HepG2 (cell line): ENCODE results near the gene C2orf15. TPM values are rescaled to one million over a fixed set of nuclear protein-coding genes. Genes with fewer than 3 reads are reported as not detected.
A peak's percentile ranks its signal among the peaks of the same experiment; 100 is the strongest.

ENCODE experiments used
- HNRNPLL ChIP-seq: fragments of 200-400 bp; formaldehyde crosslinking; IDR thresholded peaks from 2 replicates; pipeline ENCODE4 v1.6.1; 2017; ENCODE audit warnings: mild to moderate bottlenecking, low read depth, low read length; ENCODE audit not compliant: poor library complexity, severe bottlenecking
- JDP2 ChIP-seq: sonication (generic); formaldehyde crosslinking; IDR thresholded peaks from 2 replicates; pipeline ENCODE4 v1.8.1; 2022; ENCODE audit warnings: missing genetic modification reagents, borderline replicate concordance
- MAF1 ChIP-seq: sonication (generic); formaldehyde crosslinking; IDR thresholded peaks from 2 replicates; pipeline ENCODE4 v1.5.0; 2020; ENCODE audit warnings: missing genetic modification reagents, borderline replicate concordance
- RBM39 ChIP-seq: fragments of 200-400 bp; formaldehyde crosslinking; IDR thresholded peaks from one replicate; pipeline ENCODE4 v1.6.1; 2018; ENCODE audit warnings: antibody characterized with exemption, mild to moderate bottlenecking, low read depth, low read length; ENCODE audit not compliant: poor library complexity, severe bottlenecking
- REL ChIP-seq: sonication (generic); formaldehyde crosslinking; conservative IDR thresholded peaks from 2 replicates; pipeline ENCODE4 v1.8.0; 2022; ENCODE audit warnings: mild to moderate bottlenecking, missing genetic modification reagents, moderate library complexity
- RFX1 ChIP-seq: fragments of 450-650 bp; IDR thresholded peaks from 2 replicates; pipeline ENCODE4 v1.6.1; 2017
- SSRP1 ChIP-seq: IDR thresholded peaks from 2 replicates; pipeline ENCODE4 v1.6.1; 2016; ENCODE audit warnings: control low read depth
- ZFP37 ChIP-seq: sonication (generic); formaldehyde crosslinking; IDR thresholded peaks from 2 replicates; pipeline ENCODE4 v1.4.0; 2020; ENCODE audit warnings: missing genetic modification reagents, borderline replicate concordance
- ZNF263 ChIP-seq: sonication (generic); formaldehyde crosslinking; IDR thresholded peaks from 2 replicates; pipeline ENCODE4 v1.4.0; 2020; ENCODE audit warnings: missing genetic modification reagents
- ZNF367 ChIP-seq: sonication (generic); formaldehyde crosslinking; IDR thresholded peaks from 2 replicates; pipeline ENCODE4 v1.4.0; 2020; ENCODE audit warnings: missing genetic modification reagents, borderline replicate concordance
- ZNF383 ChIP-seq: sonication (generic); formaldehyde crosslinking; IDR thresholded peaks from 2 replicates; pipeline ENCODE4 v1.4.0; 2020; ENCODE audit warnings: missing genetic modification reagents, mild to moderate bottlenecking, borderline replicate concordance
- ZNF460 ChIP-seq: sonication (generic); formaldehyde crosslinking; IDR thresholded peaks from 2 replicates; pipeline ENCODE4 v1.5.1; 2020; ENCODE audit warnings: missing genetic modification reagents, mild to moderate bottlenecking, borderline replicate concordance
- ZSCAN12 ChIP-seq: sonication (generic); formaldehyde crosslinking; IDR thresholded peaks from 2 replicates; pipeline ENCODE4 v1.9.0; 2021; ENCODE audit warnings: mild to moderate bottlenecking, missing genetic modification reagents
- ZZZ3 ChIP-seq: sonication (generic); formaldehyde crosslinking; IDR thresholded peaks from 2 replicates; pipeline ENCODE4 v1.4.0; 2020; ENCODE audit warnings: missing genetic modification reagents, mild to moderate bottlenecking, borderline replicate concordance
- polyA plus RNA-seq, 8 experiments: library from polyadenylated mRNA; depleted of rRNA in 3 of 8; stranded (reverse) in 7 of 8; unstranded in 1 of 8; fragments of >200 nt; fragmentation: Illumina TruSeq in 4 of 8; extraction: Trizol in 4 of 8; gene quantifications; 2 replicates each; pipeline versions ENCODE4 v1.2.1 to v1.2.3, GENCODE V29; 2011 to 2016; ENCODE audit warnings: low read depth in 4 of 8, missing spikeins in 1 of 8, mixed read lengths in 1 of 8; ENCODE audit not compliant: insufficient read depth in 1 of 8
- total RNA-seq, 5 experiments: library from RNA; depleted of rRNA; stranded (reverse); fragments of >200 nt; fragmentation: Illumina TruSeq; extraction: Trizol; gene quantifications; 2 replicates each; pipeline ENCODE4 v1.2.3, GENCODE V29; 2016; ENCODE audit warnings: low read depth in 1 of 5
- TF ChIP-seq, protein P1 (sequence below): sonication (generic); formaldehyde crosslinking; conservative IDR thresholded peaks from 2 replicates; pipeline ENCODE4 v1.8.0; 2022; ENCODE audit warnings: missing genetic modification reagents
- TF ChIP-seq, protein P2 (sequence below): sonication (generic); formaldehyde crosslinking; conservative IDR thresholded peaks from 2 replicates; pipeline ENCODE4 v1.8.1; 2023; ENCODE audit warnings: missing genetic modification reagents
- TF ChIP-seq, protein P3 (sequence below): sonication (generic); formaldehyde crosslinking; IDR thresholded peaks from 2 replicates; pipeline ENCODE4 v1.5.0; 2020; ENCODE audit warnings: mild to moderate bottlenecking, missing genetic modification reagents, borderline replicate concordance

The C2orf15 gene
- total and polyA plus RNA-seq, 2 of the 13 experiments (the other 11 are each of a cell fraction or from before 2014, with no cell fraction given) = 5.5 to 8.3 TPM

DNA sequence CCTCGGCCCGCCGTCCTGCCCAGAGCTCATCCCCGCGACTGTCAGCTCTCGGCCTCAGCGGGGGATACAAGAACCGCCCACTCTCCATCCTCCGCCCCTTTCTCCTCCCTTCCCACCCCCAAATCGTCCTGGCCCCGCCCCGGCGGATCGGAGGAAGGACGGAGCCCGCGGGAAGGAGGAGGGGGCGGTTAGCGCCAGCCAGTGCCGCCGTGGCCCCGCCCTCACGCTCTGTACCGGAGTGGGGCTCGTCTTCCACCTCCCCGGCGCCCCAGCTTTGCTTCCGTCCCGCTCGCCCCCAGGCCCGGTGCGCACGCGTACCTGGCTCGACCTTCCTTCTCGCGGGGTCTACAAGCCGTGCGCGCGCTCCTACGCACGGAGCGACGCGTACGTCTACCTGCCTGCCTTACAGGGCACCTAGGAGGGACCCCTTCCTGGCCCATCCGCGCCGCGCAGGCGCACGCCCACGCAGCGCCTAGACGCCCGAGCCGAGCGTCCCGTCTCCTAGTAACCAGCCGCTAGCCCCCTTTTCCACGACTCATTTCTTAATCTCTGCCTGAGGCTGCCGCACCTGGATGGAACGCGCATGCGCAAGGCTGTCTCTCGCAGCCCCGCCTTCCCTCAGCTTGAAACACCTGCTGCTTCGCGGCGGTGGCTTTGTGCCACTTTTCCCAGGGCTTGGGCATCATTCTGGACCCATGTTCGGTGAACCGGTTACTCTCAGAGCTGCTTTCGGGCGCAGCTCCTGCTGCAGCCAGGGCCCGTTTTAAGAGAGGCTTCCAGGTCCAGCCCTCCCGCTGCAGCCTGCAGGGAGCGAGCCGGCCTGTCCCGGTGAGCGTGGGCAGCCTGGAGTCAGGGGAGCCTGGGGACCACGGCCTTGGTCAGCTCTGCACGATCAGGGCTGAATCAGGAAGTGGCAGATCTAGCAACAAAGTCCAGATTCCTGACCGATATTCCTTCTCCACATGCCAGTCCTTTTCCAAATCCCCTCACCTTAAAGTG lies at the start of gene C2orf15 (continued):
- TF ChIP-seq, protein P1, sequence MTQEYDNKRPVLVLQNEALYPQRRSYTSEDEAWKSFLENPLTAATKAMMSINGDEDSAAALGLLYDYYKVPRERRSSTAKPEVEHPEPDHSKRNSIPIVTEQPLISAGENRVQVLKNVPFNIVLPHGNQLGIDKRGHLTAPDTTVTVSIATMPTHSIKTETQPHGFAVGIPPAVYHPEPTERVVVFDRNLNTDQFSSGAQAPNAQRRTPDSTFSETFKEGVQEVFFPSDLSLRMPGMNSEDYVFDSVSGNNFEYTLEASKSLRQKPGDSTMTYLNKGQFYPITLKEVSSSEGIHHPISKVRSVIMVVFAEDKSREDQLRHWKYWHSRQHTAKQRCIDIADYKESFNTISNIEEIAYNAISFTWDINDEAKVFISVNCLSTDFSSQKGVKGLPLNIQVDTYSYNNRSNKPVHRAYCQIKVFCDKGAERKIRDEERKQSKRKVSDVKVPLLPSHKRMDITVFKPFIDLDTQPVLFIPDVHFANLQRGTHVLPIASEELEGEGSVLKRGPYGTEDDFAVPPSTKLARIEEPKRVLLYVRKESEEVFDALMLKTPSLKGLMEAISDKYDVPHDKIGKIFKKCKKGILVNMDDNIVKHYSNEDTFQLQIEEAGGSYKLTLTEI (CRISPR knock-in tag) = no peak
- TF ChIP-seq RFX1 (peak; percentile 95), ZNF460 (CRISPR knock-in tag) (no peak), JDP2 (CRISPR knock-in tag) (no peak), SSRP1 (CRISPR knock-in tag) (no peak), MAF1 (peak; percentile 75; the same call in 1 of the 2 replicates), REL (peak; percentile 95), ZFP37 (CRISPR knock-in tag) (no peak), ZNF263 (CRISPR knock-in tag) (peak; percentile 52; the same call in 1 of the 2 replicates), ZSCAN12 (CRISPR knock-in tag) (no peak), ZNF367 (peak; percentile 24; the same call in 1 of the 2 replicates), HNRNPLL (peak; percentile 92), ZZZ3 (CRISPR knock-in tag) (peak; percentile 47; the same call in 1 of the 2 replicates), RBM39 (peak; percentile 60), ZNF383 (CRISPR knock-in tag) (no peak; the same call in 1 of the 2 replicates)
- TF ChIP-seq, protein P2, sequence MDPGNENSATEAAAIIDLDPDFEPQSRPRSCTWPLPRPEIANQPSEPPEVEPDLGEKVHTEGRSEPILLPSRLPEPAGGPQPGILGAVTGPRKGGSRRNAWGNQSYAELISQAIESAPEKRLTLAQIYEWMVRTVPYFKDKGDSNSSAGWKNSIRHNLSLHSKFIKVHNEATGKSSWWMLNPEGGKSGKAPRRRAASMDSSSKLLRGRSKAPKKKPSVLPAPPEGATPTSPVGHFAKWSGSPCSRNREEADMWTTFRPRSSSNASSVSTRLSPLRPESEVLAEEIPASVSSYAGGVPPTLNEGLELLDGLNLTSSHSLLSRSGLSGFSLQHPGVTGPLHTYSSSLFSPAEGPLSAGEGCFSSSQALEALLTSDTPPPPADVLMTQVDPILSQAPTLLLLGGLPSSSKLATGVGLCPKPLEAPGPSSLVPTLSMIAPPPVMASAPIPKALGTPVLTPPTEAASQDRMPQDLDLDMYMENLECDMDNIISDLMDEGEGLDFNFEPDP (CRISPR knock-in tag) = no peak
- TF ChIP-seq, protein P3, sequence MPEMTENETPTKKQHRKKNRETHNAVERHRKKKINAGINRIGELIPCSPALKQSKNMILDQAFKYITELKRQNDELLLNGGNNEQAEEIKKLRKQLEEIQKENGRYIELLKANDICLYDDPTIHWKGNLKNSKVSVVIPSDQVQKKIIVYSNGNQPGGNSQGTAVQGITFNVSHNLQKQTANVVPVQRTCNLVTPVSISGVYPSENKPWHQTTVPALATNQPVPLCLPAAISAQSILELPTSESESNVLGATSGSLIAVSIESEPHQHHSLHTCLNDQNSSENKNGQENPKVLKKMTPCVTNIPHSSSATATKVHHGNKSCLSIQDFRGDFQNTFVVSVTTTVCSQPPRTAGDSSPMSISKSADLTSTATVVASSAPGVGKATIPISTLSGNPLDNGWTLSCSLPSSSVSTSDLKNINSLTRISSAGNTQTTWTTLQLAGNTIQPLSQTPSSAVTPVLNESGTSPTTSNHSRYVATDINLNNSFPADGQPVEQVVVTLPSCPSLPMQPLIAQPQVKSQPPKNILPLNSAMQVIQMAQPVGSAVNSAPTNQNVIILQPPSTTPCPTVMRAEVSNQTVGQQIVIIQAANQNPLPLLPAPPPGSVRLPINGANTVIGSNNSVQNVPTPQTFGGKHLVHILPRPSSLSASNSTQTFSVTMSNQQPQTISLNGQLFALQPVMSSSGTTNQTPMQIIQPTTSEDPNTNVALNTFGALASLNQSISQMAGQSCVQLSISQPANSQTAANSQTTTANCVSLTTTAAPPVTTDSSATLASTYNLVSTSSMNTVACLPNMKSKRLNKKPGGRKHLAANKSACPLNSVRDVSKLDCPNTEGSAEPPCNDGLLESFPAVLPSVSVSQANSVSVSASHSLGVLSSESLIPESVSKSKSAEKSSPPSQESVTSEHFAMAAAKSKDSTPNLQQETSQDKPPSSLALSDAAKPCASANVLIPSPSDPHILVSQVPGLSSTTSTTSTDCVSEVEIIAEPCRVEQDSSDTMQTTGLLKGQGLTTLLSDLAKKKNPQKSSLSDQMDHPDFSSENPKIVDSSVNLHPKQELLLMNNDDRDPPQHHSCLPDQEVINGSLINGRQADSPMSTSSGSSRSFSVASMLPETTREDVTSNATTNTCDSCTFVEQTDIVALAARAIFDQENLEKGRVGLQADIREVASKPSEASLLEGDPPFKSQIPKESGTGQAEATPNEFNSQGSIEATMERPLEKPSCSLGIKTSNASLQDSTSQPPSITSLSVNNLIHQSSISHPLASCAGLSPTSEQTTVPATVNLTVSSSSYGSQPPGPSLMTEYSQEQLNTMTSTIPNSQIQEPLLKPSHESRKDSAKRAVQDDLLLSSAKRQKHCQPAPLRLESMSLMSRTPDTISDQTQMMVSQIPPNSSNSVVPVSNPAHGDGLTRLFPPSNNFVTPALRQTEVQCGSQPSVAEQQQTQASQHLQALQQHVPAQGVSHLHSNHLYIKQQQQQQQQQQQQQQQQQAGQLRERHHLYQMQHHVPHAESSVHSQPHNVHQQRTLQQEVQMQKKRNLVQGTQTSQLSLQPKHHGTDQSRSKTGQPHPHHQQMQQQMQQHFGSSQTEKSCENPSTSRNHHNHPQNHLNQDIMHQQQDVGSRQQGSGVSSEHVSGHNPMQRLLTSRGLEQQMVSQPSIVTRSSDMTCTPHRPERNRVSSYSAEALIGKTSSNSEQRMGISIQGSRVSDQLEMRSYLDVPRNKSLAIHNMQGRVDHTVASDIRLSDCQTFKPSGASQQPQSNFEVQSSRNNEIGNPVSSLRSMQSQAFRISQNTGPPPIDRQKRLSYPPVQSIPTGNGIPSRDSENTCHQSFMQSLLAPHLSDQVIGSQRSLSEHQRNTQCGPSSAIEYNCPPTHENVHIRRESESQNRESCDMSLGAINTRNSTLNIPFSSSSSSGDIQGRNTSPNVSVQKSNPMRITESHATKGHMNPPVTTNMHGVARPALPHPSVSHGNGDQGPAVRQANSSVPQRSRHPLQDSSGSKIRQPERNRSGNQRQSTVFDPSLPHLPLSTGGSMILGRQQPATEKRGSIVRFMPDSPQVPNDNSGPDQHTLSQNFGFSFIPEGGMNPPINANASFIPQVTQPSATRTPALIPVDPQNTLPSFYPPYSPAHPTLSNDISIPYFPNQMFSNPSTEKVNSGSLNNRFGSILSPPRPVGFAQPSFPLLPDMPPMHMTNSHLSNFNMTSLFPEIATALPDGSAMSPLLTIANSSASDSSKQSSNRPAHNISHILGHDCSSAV (CRISPR knock-in tag) = peak; percentile 90; the same call in 1 of the 2 replicates
